Effector CD4-positive, alpha-beta T cell (primary cell): ENCODE measurements around the gene IRGQ.
A peak's percentile ranks its signal among the peaks of the same experiment; 100 is the strongest.
"Not testable (repeated sequence)": the region's sequence is repeated elsewhere in the genome, so short reads cannot be mapped to it uniquely, and the experiment has no call there.

ENCODE experiments used
- DNase-seq: peaks from one replicate; pipeline ENCODE4 v3.0.0-alpha.2; 2020

The IRGQ gene

GRCh38 chr19:43623889-43624670 is 28.1 kb upstream of the IRGQ start:
- DNase-seq, result no peak

- no peak for DNase-seq
Measured at GRCh38 chr19:43622956-43623355, 27.0 kb upstream of the IRGQ start.

- no peak for DNase-seq
Measured at GRCh38 chr19:43622070-43622469, 26.1 kb upstream of the IRGQ start.

GRCh38 chr19:43620061-43621001 is 24.4 kb upstream of the IRGQ start:
- DNase-seq, result peak; percentile 79

GRCh38 chr19:43619262-43620060 is 23.5 kb upstream of the IRGQ start, which contains the start of gene ZNF428:
Gene ZNF428 (minus strand): TSS chr19:43619629. CDS start chr19:43614304, 5,325 bp downstream.
- peak; percentile 78 for DNase-seq

GRCh38 chr19:43618921-43619261 is 23.0 kb upstream of the IRGQ start:
- no peak for DNase-seq

GRCh38 chr19:43616954-43617353 is 21.0 kb upstream of the IRGQ start:
- DNase-seq, result no peak

- no peak for DNase-seq
Measured at GRCh38 chr19:43616306-43616705, 20.4 kb upstream of the IRGQ start.

GRCh38 chr19:43612374-43612773 is 16.4 kb upstream of the IRGQ start:
- DNase-seq, result no peak

GRCh38 chr19:43611788-43612187 is 15.9 kb upstream of the IRGQ start, which contains the start of gene SRRM5:
Gene SRRM5 (plus strand): TSS chr19:43612088. CDS start chr19:43612122, 34 bp downstream.
- DNase-seq, result no peak

GRCh38 chr19:43610493-43610892 is 14.6 kb upstream of the IRGQ start:
- DNase-seq, result no peak

GRCh38 chr19:43609872-43610271 is 13.9 kb upstream of the IRGQ start:
- DNase-seq, result no peak

GRCh38 chr19:43607238-43608205 is 11.6 kb upstream of the IRGQ start:
- no peak for DNase-seq

- no peak for DNase-seq
Measured at GRCh38 chr19:43606569-43607229, 10.8 kb upstream of the IRGQ start.

- no peak for DNase-seq
Measured at GRCh38 chr19:43605875-43606568, 10.1 kb upstream of the IRGQ start.

GRCh38 chr19:43600326-43600725 is 4.4 kb upstream of the IRGQ start:
- DNase-seq, result not testable (repeated sequence)

GRCh38 chr19:43599635-43600295 is 3.8 kb upstream of the IRGQ start:
- no peak for DNase-seq

- DNase-seq, result no peak
Measured at GRCh38 chr19:43598445-43599240, 2.7 kb upstream of the IRGQ start.

GRCh38 chr19:43597876-43598275 is 1.9 kb upstream of the IRGQ start:
- no peak for DNase-seq
